Upper lobe of right lung (tissue), 1 donor: ENCODE results near the gene HBZ. TPM values are rescaled to one million over a fixed set of nuclear protein-coding genes. Genes with fewer than 3 reads are reported as not detected.
A peak's percentile ranks its signal among the peaks of the same experiment; 100 is the strongest.

Experiments
- ATAC-seq: fragments of 200-7000 bp; cut with Tn5 transposase; one replicate; pipeline ENCODE4 v1.9.1; 2020; ENCODE audit warnings: mild to moderate bottlenecking, moderate library complexity
- DNase-seq: peaks from one replicate; pipeline ENCODE4 v3.0.0-alpha.2; 2020
- H3K27ac ChIP-seq: fragments of 200-600 bp; one replicate; pipeline ENCODE4 v1.8.0; 2022
- H3K27me3 ChIP-seq: fragments of 200-600 bp; one replicate; pipeline ENCODE4 v1.8.0; 2022; ENCODE audit warnings: mild to moderate bottlenecking
- H3K36me3 ChIP-seq: fragments of 200-600 bp; one replicate; pipeline ENCODE4 v1.8.0; 2022
- H3K4me1 ChIP-seq: fragments of 200-600 bp; one replicate; pipeline ENCODE4 v1.8.0; 2022
- H3K4me3 ChIP-seq: fragments of 200-600 bp; one replicate; pipeline ENCODE4 v1.8.0; 2022; ENCODE audit warnings: mild to moderate bottlenecking
- H3K9me3 ChIP-seq: fragments of 200-600 bp; one replicate; pipeline ENCODE4 v1.8.0; 2022
- CTCF ChIP-seq: fragments of 200-600 bp; IDR thresholded peaks from one replicate; pipeline ENCODE4 v1.8.0; 2022; ENCODE audit warnings: antibody characterized with exemption
- intact Hi-C: fragments of 100-400 bp; cut with DNase I; formaldehyde crosslinking; loops from one replicate; pipeline ENCODE4 v1.11.0; 2022
- total RNA-seq: library from RNA; stranded (reverse); fragmentation: NEBNext Ultra II Directional; extraction: Animal tissue kit (Norgen Biotek cat#: 25700); gene quantifications from one replicate; pipeline ENCODE4 v1.2.1, GENCODE V29; 2021
- donor health status: DM: no; HTN: yes; CAD: no; lungs with severe emphysema.

HBZ gene
- total RNA-seq, 1 donor from 2014 or later, result not detected

- Histone ChIP-seq H3K27me3 (no peaks in the 10 kb centered on the region), H3K9me3 (no peaks in the 10 kb centered on the region), H3K27ac (no peak overlapping the region), H3K36me3 (peaks cover 6% of the 10 kb centered on the region), H3K4me1 (no peaks in the 10 kb centered on the region), H3K4me3 (no peak overlapping the region)
- intact Hi-C loops, result no loop called here
- DNase-seq (no peak), ATAC-seq (no peak)
- TF ChIP-seq CTCF, result no peak
Observed at GRCh38 chr16:129075-129474, 23.4 kb upstream of the HBZ start.

GRCh38 chr16:130533-131173 is 21.8 kb upstream of the HBZ start:
- Histone ChIP-seq H3K36me3 (no peaks in the 10 kb centered on the region), H3K27ac (no peak overlapping the region), H3K9me3 (no peaks in the 10 kb centered on the region), H3K4me1 (no peaks in the 10 kb centered on the region), H3K27me3 (no peaks in the 10 kb centered on the region), H3K4me3 (no peak overlapping the region)
- intact Hi-C loops, result no loop called here
- ATAC-seq (no peak), DNase-seq (no peak)
- no peak for TF ChIP-seq CTCF

GRCh38 chr16:132120-132519 is 20.3 kb upstream of the HBZ start:
- Histone ChIP-seq H3K27ac (no peak overlapping the region), H3K36me3 (no peaks in the 10 kb centered on the region), H3K9me3 (no peaks in the 10 kb centered on the region), H3K27me3 (no peaks in the 10 kb centered on the region), H3K4me3 (no peak overlapping the region), H3K4me1 (no peaks in the 10 kb centered on the region)
- ATAC-seq (no peak), DNase-seq (no peak)
- TF ChIP-seq CTCF, result no peak
- intact Hi-C loops, result no loop called here

GRCh38 chr16:133716-134115 is 18.7 kb upstream of the HBZ start:
- intact Hi-C loops, result no loop called here
- no peak for ATAC-seq

GRCh38 chr16:138049-138417 is 14.4 kb upstream of the HBZ start:
- Histone ChIP-seq H3K4me1 (no peaks in the 10 kb centered on the region), H3K27ac (peak overlapping the region; percentile 60), H3K36me3 (no peaks in the 10 kb centered on the region), H3K4me3 (peak overlapping the region; percentile 79), H3K27me3 (no peaks in the 10 kb centered on the region), H3K9me3 (no peaks in the 10 kb centered on the region)
- peak; percentile 48 for ATAC-seq
- intact Hi-C loops, result no loop called here
- no peak for TF ChIP-seq CTCF
- peak; percentile 72 for DNase-seq

More at GRCh38 chr16:133716-134115, 18.7 kb upstream of the HBZ start:
- no peaks in the 10 kb centered on the region for H3K27me3 ChIP-seq
- no peak for DNase-seq
- no peaks in the 10 kb centered on the region for H3K36me3 ChIP-seq
- TF ChIP-seq CTCF, result no peak
- H3K9me3 ChIP-seq, result no peaks in the 10 kb centered on the region
- H3K4me3 ChIP-seq, result no peak overlapping the region
- no peaks in the 10 kb centered on the region for H3K4me1 ChIP-seq
- H3K27ac ChIP-seq, result no peak overlapping the region
